ENCODE results near the gene BRD8. TPM values are rescaled to one million over a fixed set of nuclear protein-coding genes. Genes with fewer than 3 reads are reported as not detected.

BRD8 gene
- total and polyA plus RNA-seq, 10 of the 15 experiments (the other 5 are each of a cell fraction or from before 2014, with no cell fraction given) = 28.1 to 78.5 (median 44.5) TPM

DNA sequence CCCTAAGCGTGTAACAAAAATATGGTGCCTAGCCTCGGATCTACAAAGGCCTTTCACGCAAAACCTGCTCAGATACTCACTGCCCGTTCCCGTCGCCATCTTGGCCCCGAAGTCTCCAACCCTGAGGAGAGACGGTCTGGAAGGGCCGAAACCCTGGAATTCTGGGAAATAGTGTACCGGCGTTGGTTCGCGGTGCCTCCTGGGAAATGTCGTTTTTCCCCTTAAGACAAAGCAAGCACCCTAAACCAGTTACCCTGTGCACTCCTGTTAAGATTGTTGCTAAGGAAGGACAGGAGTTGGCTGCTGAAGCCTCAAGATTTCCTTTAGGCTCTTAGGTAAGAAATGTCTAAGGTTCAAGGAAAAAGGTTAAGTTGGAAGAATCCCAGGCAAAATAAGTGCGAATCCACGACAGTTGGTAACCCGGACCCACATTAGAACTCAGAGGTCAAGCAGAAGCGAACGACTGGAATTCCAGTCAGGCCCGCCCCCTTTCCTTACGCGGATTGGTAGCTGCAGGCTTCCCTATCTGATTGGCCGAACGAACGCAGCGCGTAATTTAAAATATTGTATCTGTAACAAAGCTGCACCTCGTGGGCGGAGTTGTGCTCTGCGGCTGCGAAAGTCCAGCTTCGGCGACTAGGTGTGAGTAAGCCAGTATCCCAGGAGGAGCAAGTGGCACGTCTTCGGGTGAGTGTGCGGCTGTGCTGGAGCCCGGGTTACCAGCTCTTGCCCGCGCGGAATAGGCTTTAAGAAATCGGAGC lies at the start of gene BRD8, which contains the start of gene KIF20A (continued):
- TF ChIP-seq NFIC (IDR thresholded peaks at IDR 0.05; ENCODE audit: low read depth, low read length) (peak; percentile 33; the same call in 1 of the 2 replicates), SUZ12 (IDR thresholded peaks at IDR 0.05; ENCODE audit: unreplicated experiment) (no peak), IRF4 (IDR thresholded peaks at IDR 0.05; ENCODE audit: low read depth, low read length) (no peak), CBX3 (IDR thresholded peaks at IDR 0.05; ENCODE audit: borderline replicate concordance, low read depth) (no peak), MYB (IDR thresholded peaks at IDR 0.05; ENCODE audit: borderline replicate concordance, low read depth, low read length) (peak; percentile 98), BRCA1 (IDR thresholded peaks at IDR 0.05; ENCODE audit: low read depth, low read length) (no peak), RUNX3 (IDR thresholded peaks at IDR 0.05; ENCODE audit: low read length) (0 out of 2 replicates have a peak, but pooled peaks have one; percentile 34), PAX8 (IDR thresholded peaks at IDR 0.05) (no peak), EED (IDR thresholded peaks at IDR 0.05; ENCODE audit: low read depth) (peak; percentile 90), NFYA (IDR thresholded peaks at IDR 0.05; ENCODE audit: borderline replicate concordance, low read depth, low read length) (no peak; the same call in 1 of the 2 replicates), EP300 (IDR thresholded peaks at IDR 0.05; ENCODE audit: borderline replicate concordance in 1 of 2, control insufficient read depth in 1 of 2, low read depth in 2 of 2, low read length in 2 of 2) (peak in 1 of 2 experiments; percentile 13; a peak in 2 of 4 replicates), HDAC2 (IDR thresholded peaks at IDR 0.05) (peak; percentile 98), KLF5 (IDR thresholded peaks at IDR 0.05; ENCODE audit: partially characterized antibody) (no peak), CEBPB (IDR thresholded peaks at IDR 0.05; ENCODE audit: borderline replicate concordance in 1 of 2, low read depth in 2 of 2, low read length in 2 of 2) (no peak), NFYB (IDR thresholded peaks at IDR 0.05; ENCODE audit: insufficient read depth, low read depth, low read length) (peak; percentile 97), HDGF (IDR thresholded peaks at IDR 0.05) (0 out of 2 replicates have a peak, but pooled peaks have one; percentile 29)
- TF ChIP-seq, protein P1, sequence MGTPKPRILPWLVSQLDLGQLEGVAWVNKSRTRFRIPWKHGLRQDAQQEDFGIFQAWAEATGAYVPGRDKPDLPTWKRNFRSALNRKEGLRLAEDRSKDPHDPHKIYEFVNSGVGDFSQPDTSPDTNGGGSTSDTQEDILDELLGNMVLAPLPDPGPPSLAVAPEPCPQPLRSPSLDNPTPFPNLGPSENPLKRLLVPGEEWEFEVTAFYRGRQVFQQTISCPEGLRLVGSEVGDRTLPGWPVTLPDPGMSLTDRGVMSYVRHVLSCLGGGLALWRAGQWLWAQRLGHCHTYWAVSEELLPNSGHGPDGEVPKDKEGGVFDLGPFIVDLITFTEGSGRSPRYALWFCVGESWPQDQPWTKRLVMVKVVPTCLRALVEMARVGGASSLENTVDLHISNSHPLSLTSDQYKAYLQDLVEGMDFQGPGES (IDR thresholded peaks at IDR 0.05) = peak; percentile 41; the same call in 1 of the 2 replicates
- TF ChIP-seq, protein P2, sequence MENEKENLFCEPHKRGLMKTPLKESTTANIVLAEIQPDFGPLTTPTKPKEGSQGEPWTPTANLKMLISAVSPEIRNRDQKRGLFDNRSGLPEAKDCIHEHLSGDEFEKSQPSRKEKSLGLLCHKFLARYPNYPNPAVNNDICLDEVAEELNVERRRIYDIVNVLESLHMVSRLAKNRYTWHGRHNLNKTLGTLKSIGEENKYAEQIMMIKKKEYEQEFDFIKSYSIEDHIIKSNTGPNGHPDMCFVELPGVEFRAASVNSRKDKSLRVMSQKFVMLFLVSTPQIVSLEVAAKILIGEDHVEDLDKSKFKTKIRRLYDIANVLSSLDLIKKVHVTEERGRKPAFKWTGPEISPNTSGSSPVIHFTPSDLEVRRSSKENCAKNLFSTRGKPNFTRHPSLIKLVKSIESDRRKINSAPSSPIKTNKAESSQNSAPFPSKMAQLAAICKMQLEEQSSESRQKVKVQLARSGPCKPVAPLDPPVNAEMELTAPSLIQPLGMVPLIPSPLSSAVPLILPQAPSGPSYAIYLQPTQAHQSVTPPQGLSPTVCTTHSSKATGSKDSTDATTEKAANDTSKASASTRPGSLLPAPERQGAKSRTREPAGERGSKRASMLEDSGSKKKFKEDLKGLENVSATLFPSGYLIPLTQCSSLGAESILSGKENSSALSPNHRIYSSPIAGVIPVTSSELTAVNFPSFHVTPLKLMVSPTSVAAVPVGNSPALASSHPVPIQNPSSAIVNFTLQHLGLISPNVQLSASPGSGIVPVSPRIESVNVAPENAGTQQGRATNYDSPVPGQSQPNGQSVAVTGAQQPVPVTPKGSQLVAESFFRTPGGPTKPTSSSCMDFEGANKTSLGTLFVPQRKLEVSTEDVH (IDR thresholded peaks at IDR 0.05; ENCODE audit: low read depth, partially characterized antibody) = peak; percentile 79
- TF ChIP-seq, protein P3, sequence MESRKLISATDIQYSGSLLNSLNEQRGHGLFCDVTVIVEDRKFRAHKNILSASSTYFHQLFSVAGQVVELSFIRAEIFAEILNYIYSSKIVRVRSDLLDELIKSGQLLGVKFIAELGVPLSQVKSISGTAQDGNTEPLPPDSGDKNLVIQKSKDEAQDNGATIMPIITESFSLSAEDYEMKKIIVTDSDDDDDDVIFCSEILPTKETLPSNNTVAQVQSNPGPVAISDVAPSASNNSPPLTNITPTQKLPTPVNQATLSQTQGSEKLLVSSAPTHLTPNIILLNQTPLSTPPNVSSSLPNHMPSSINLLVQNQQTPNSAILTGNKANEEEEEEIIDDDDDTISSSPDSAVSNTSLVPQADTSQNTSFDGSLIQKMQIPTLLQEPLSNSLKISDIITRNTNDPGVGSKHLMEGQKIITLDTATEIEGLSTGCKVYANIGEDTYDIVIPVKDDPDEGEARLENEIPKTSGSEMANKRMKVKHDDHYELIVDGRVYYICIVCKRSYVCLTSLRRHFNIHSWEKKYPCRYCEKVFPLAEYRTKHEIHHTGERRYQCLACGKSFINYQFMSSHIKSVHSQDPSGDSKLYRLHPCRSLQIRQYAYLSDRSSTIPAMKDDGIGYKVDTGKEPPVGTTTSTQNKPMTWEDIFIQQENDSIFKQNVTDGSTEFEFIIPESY (IDR thresholded peaks at IDR 0.05) = no peak
- TF ChIP-seq, protein P4, sequence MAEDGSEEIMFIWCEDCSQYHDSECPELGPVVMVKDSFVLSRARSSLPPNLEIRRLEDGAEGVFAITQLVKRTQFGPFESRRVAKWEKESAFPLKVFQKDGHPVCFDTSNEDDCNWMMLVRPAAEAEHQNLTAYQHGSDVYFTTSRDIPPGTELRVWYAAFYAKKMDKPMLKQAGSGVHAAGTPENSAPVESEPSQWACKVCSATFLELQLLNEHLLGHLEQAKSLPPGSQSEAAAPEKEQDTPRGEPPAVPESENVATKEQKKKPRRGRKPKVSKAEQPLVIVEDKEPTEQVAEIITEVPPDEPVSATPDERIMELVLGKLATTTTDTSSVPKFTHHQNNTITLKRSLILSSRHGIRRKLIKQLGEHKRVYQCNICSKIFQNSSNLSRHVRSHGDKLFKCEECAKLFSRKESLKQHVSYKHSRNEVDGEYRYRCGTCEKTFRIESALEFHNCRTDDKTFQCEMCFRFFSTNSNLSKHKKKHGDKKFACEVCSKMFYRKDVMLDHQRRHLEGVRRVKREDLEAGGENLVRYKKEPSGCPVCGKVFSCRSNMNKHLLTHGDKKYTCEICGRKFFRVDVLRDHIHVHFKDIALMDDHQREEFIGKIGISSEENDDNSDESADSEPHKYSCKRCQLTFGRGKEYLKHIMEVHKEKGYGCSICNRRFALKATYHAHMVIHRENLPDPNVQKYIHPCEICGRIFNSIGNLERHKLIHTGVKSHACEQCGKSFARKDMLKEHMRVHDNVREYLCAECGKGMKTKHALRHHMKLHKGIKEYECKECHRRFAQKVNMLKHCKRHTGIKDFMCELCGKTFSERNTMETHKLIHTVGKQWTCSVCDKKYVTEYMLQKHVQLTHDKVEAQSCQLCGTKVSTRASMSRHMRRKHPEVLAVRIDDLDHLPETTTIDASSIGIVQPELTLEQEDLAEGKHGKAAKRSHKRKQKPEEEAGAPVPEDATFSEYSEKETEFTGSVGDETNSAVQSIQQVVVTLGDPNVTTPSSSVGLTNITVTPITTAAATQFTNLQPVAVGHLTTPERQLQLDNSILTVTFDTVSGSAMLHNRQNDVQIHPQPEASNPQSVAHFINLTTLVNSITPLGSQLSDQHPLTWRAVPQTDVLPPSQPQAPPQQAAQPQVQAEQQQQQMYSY (CRISPR knock-in tag; IDR thresholded peaks at IDR 0.05) = no peak
